ENCODE data around the gene AKR1E2. TPM values are rescaled to one million over a fixed set of nuclear protein-coding genes. Genes with fewer than 3 reads are reported as not detected.

The AKR1E2 gene
- total and polyA plus RNA-seq, 2 of the 8 experiments (the other 6 are each of a cell fraction or from before 2014, with no cell fraction given): 2.6 to 3.5 TPM

- TF ChIP-seq BCL11A (IDR thresholded peaks at IDR 0.05; ENCODE audit: low read depth in 2 of 2, low read length in 2 of 2) (no peak), FOSL1 (IDR thresholded peaks at IDR 0.05; ENCODE audit: insufficient read depth, low read depth, low read length) (no peak), TAF1 (IDR thresholded peaks at IDR 0.05; ENCODE audit: low read depth, low read length) (no peak), SP2 (IDR thresholded peaks at IDR 0.05; ENCODE audit: low read length) (no peak), SIN3A (conservative IDR thresholded peaks at IDR 0.05 in 1 of 2, IDR thresholded peaks at IDR 0.05 in 1 of 2; ENCODE audit: low read depth in 1 of 2, low read length in 2 of 2) (no peak)
Measured at GRCh38 chr10:4894335-4894734, 68.3 kb downstream of the AKR1E2 start (continued).

Other genes with a start within 250 kb of the AKR1E2 start
- gene AKR1C1, start 137.2 kb downstream of the AKR1E2 start, total RNA-seq (2021; fragmentation: NEBNext Ultra II Directional; extraction: Animal tissue kit (Norgen Biotek cat#: 25700)): 1.4 and 2.3 TPM in 2 replicates
- 2.1 and 3.1 TPM in 2 replicates for gene AKR1C1, start 137.2 kb downstream of the AKR1E2 start, polyA plus RNA-seq (2011; rRNA removed)
- gene AKR1C2, start 177.7 kb downstream of the AKR1E2 start, total RNA-seq (2021; fragmentation: NEBNext Ultra II Directional; extraction: Animal tissue kit (Norgen Biotek cat#: 25700)): 1.0 and 1.2 TPM in 2 replicates
- 0.50 and 0.77 TPM in 2 replicates for gene AKR1C2, start 177.7 kb downstream of the AKR1E2 start, polyA plus RNA-seq (2011; rRNA removed)